IPS DF 6.9 (cell line): ENCODE results near the gene RGMA.
"Not testable (repeated sequence)": the region's sequence is repeated elsewhere in the genome, so short reads cannot be mapped to it uniquely, and the experiment has no call there.

Experiments used
- DNase-seq: peaks from one replicate; pipeline ENCODE4 v3.0.0-alpha.2; 2013; ENCODE audit warnings: low read depth, low spot score
- H3K27ac ChIP-seq: one replicate; pipeline ENCODE4 v1.5.1; 2013; ENCODE audit warnings: low read length, control low read depth
- H3K27me3 ChIP-seq: 2 replicates; pipeline ENCODE4 v1.6.1; 2013; ENCODE audit warnings: mild to moderate bottlenecking, low read length; ENCODE audit not compliant: control insufficient read depth, insufficient read depth
- H3K36me3 ChIP-seq: 2 replicates; pipeline ENCODE4 v1.6.1; 2013; ENCODE audit warnings: low read length; ENCODE audit not compliant: control insufficient read depth, insufficient read depth
- H3K4me1 ChIP-seq: 2 replicates; pipeline ENCODE4 v1.6.1; 2013; ENCODE audit warnings: low read length; ENCODE audit not compliant: control insufficient read depth, insufficient read depth
- H3K4me3 ChIP-seq: 2 replicates; pipeline ENCODE4 v1.5.1; 2013; ENCODE audit warnings: mild to moderate bottlenecking, low read length
- H3K9me3 ChIP-seq: 2 replicates; pipeline ENCODE4 v1.6.1; 2013; ENCODE audit warnings: low read length, inconsistent platforms; ENCODE audit not compliant: control insufficient read depth, insufficient read depth
- WGBS: extraction: QIAGEN DNeasy Blood & Tissue Kit; methylation state at CpG from one replicate; pipeline ENCODE4 v1.1.7; 2013; ENCODE audit warnings: mixed read lengths, missing lambda C conversion rate; ENCODE audit not compliant: insufficient read length, insufficient coverage; 5-methylcytosine and 5-hydroxymethylcytosine counted together

The RGMA gene

DNA sequence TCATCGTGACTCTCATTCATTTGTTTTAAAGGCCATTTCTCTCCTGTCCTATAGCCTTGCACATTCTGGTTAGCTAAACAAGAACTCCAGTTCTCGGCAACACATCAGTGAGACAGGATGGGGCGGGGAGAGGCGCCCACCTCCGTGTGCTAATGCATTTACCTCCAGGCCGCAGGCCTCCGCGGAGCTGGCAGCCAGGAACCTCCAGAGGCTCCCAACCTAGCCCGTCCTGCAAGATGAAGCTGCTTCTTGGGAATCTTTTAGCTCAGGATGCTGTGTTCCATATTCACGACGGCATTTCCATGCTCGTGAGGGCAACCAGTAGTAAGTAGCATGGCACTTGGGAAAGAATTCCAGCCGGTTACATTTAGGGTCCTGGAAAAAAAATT is 47.9 kb downstream of the RGMA start:
- no CpG with 5 or more reads among the region's 13 CpGs for WGBS
- Histone ChIP-seq H3K4me3 (no peak overlapping the region), H3K4me1 (no peaks in the 10 kb centered on the region), H3K36me3 (peaks cover 15% of the 10 kb centered on the region), H3K9me3 (no peaks in the 10 kb centered on the region), H3K27me3 (no peaks in the 10 kb centered on the region), H3K27ac (no peak overlapping the region)
- DNase-seq = no peak

DNA sequence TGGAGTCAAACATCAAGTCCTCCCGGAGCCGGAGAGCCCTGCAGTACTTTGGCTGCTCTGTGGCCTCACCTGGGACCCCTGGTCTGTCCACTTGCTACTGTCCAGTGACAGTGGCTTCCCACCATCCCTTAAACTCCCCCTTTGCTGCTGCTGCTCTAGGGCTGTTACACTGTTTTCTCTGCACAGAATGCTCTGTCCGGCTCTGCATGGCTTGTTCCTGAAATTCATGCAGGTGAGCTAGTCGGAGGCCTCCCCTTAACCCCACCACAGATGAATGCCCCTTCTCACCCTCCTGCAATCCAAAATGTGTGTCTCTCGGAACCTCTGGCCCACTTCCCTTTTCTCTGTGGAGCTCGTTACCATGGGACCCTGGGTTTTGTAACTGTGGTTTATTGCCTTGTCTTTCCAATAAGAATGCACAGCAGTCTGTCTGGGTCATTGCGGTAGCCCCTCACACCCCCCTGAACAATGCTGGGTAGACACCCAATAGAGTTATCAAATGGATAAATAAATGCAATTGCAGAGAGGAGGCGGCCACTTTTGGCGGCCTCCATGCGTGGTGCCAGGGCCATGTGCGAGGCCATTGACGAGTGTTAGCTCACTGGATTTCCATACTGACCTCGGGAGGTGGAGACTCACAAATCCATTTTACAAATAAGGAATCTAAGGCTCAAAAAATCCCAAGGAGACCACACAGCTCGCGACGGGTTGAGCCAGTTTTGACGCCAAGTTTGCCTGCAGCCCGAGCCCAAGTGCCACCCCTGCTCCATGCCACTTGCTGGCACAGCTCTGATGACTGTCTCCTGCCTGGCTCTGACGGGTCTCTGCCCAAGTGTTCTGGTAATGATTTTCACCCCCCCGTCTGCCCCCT is 48.5 kb downstream of the RGMA start:
- peaks cover 14% of the 10 kb centered on the region for H3K36me3 ChIP-seq
- no peaks in the 10 kb centered on the region for H3K4me1 ChIP-seq
- no peaks in the 10 kb centered on the region for H3K27me3 ChIP-seq
- no peaks in the 10 kb centered on the region for H3K9me3 ChIP-seq
- no CpG with 5 or more reads among the region's 20 CpGs for WGBS
- no peak overlapping the region for H3K27ac ChIP-seq
- H3K4me3 ChIP-seq = no peak overlapping the region
- DNase-seq = no peak

DNA sequence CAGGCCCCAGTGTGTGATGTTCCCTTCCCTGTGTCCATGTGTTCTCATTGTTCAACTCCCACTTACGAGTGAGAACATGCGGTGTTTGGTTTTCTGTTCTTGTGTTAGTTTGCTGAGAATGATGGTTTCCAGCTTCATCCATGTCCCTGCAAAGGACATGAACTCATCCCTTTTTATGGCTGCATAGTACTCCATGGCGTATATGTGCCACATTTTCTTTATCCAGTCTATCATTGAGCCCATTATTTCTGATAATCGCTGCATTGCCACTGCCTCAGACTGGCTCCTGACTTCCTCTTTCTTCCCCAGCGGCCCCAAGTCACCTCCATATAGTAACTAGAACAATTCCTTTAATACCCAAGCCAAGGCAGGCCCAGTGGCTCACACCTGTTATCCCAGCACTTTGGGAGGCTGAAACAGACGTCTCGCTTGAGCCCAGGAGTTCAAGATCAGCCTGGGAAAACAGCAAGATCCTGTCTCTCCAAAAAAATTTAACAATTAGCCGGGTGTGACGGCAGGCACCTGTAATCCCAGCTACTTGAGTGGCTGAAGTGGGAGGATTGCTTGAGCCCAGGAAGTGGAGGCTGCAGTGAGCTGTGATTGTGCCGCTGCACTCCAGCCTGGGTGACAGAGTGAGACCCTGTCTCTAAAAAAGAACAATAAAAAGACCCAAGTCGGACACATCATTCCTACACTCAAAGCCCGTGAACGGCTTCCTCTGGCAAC is 49.3 kb downstream of the RGMA start:
- H3K4me1 ChIP-seq = not testable (repeated sequence)
- WGBS = no CpG with 5 or more reads among the region's 13 CpGs

GRCh38 chr15:93037820-93038705 is 50.9 kb downstream of the RGMA start:
- no peak for DNase-seq
- H3K36me3 ChIP-seq = no peaks in the 10 kb centered on the region
- H3K27me3 ChIP-seq = no peaks in the 10 kb centered on the region
- no CpG with 5 or more reads among the region's 20 CpGs for WGBS
- H3K27ac ChIP-seq = no peak overlapping the region
- no peak overlapping the region for H3K4me3 ChIP-seq
- H3K4me1 ChIP-seq = no peaks in the 10 kb centered on the region
- H3K9me3 ChIP-seq = no peaks in the 10 kb centered on the region

More for the DNA sequence above, 49.3 kb downstream of the RGMA start:
- not testable (repeated sequence) for H3K9me3 ChIP-seq, H3K27ac ChIP-seq, H3K27me3 ChIP-seq, DNase-seq, H3K36me3 ChIP-seq, H3K4me3 ChIP-seq

DNA sequence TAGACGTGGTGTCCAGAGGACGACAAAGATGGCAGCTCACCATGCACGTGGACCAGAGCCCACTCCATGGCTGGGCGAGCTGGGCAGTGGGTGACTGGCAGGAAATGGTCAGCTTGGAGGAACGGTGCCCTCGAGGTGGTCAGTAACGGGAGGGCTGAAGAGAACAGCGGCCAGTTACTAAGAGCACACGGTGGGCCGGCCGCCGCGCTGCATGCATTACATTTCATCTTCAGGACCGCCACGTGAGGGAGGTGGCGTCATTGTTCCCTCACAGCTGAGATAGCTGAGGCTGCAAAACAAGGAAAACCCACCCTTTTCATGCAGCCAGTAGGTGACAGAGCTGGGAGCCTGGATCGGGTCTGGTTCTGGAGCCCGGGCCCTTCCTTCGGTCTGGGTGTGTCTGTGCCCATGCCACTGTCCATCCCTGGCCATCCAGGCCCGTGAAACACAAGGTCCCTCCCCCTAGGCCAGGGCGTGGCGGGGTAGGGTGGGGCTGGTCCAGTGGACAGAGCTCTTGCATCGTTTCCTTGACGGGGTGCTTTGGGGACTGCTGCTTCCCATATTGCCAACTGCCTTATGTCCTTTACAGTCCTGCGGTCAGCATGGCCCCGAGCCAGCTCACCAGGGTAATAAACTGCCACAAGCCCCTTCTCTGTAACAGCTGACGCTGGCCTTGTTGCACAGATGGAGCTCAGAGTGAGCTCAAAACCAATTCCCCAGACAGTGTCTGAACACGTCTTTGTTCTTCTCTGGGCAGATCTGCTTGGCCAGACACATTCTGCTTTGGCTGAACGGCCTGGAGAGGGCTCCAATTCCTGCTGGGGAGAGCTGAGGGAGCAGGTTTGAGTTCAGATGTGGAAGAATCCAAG is 51.8 kb downstream of the RGMA start:
- no CpG with 5 or more reads among the region's 29 CpGs for WGBS

GRCh38 chr15:93035953-93036810 is 52.8 kb downstream of the RGMA start:
- Histone ChIP-seq H3K9me3 (no peaks in the 10 kb centered on the region), H3K27me3 (no peaks in the 10 kb centered on the region), H3K4me3 (no peak overlapping the region), H3K27ac (no peak overlapping the region), H3K4me1 (no peaks in the 10 kb centered on the region), H3K36me3 (no peaks in the 10 kb centered on the region)
- WGBS = no CpG with 5 or more reads among the region's 32 CpGs
- DNase-seq = no peak

More for the DNA sequence above, 51.8 kb downstream of the RGMA start:
- Histone ChIP-seq H3K27ac (no peak overlapping the region), H3K4me3 (no peak overlapping the region), H3K27me3 (no peaks in the 10 kb centered on the region), H3K36me3 (no peaks in the 10 kb centered on the region), H3K4me1 (no peaks in the 10 kb centered on the region), H3K9me3 (no peaks in the 10 kb centered on the region)
- no peak for DNase-seq

DNA sequence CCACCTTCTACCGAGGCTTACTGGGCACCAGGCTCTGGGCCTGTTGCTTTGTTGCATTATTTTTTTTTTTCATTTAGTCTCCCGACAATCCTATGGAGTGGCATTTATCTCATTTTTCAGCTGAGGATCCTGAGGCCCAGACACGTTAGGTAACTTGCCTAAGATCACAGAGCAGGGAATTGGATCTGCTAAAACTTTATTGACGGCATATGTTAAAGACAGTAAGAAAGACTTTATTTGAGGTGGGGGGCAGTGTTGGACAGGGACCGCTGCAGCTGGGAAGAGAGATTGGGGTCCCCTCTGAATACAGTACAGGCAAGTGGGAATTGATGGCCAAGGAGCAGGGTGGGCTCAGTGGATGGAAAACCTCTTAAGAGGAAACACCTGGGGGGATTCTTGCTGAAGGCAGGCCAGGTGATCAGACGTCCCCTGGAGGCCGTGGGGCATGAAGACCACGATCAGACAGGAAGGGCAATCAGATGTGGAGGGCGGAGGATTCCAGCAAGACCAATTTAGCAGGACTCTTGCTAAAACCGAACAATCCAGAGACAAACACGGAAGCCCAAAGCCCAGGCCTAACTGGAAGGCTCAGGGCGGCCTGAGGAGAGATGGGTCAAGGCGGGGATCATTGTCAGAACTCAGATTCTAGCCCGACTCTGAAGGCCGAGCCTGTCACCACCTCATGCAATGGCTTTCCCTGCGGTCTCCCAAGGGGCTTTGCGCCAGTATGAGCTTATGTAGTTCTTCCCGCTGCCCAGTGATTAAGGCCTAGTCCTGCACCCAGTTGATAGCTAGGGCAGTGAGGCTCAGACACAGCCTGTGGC is 53.7 kb downstream of the RGMA start:
- H3K36me3 ChIP-seq = no peaks in the 10 kb centered on the region
- DNase-seq = no peak
- H3K9me3 ChIP-seq = no peaks in the 10 kb centered on the region
- no peaks in the 10 kb centered on the region for H3K4me1 ChIP-seq
- no peak overlapping the region for H3K4me3 ChIP-seq
- no peaks in the 10 kb centered on the region for H3K27me3 ChIP-seq
- WGBS = no CpG with 5 or more reads among the region's 18 CpGs
- H3K27ac ChIP-seq = no peak overlapping the region

DNA sequence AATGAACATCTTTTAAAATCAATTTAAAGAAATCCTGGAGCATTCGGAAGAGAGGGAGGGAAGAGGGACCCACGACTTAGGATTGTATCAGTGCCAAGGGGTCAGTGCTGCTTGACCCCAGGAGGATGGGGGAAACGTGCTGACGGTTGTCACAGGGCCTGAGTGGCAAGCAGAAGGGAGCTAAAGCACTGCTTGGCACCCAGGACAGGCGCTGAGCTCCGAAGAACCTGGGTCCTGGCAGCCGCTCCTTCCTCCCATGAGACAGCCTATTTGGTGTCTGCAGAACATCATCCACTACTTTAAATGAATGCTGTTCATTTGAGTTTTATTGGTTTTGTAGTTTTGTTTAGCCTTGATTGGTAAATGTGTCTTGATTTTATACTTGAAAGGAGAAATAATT is 54.5 kb downstream of the RGMA start:
- DNase-seq = no peak
- no peaks in the 10 kb centered on the region for H3K4me1 ChIP-seq
- WGBS = no CpG with 5 or more reads among the region's 7 CpGs
- H3K4me3 ChIP-seq = no peak overlapping the region
- no peaks in the 10 kb centered on the region for H3K9me3 ChIP-seq
- no peaks in the 10 kb centered on the region for H3K27me3 ChIP-seq
- no peaks in the 10 kb centered on the region for H3K36me3 ChIP-seq
- no peak overlapping the region for H3K27ac ChIP-seq
